ENCODE measurements around the gene CBY1.
A peak's percentile ranks its signal among the peaks of the same experiment; 100 is the strongest.

Gene CBY1

DNA sequence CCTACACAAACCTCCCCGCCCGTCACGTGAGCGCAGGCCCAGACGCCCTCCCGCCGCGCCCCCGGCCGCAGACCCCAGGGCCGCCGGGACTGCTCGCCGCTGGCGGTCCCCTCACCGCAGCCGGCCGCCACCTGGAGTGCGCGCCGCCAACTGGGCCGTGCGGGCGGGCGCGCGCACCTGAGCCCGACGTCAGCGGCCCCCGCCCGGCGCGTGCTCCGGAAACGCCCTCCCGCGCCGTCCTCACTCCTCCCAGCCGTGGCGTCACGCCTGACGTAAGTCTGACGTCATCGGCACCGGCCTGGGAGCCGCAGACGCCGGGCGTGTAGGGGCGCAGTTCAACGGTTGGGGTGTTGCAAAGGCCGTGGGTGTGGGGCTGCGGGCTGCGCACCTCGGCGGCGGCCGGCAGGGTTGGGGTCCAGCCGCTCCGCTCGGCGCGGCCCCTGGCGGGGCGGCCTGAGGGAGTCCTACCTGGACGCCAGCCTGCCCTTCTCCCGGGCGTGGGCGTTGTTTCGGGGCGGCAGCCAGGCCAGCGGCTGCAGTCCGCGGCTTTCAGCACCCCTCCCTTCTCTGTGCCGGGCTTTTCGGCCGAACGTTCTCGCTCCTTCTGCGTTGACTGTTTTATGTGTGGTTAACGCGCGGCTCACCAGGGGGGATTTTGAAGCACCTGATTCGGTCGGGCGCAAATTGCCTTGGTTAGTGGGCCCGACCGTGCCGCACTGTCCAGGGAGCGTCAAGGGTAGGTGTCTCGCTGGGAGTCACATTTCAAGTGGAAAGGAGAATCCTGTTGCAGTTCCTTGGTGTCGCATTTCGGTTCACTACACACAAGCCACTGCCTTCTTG is 44.6 kb downstream of the CBY1 start, which contains the start of gene JOSD1:
TSS of gene JOSD1 (minus strand) at position 155 of the 840 bp plus-strand sequence. CDS start 956 bp downstream, outside the sequence.
- peak; percentile 94 to 97 for DNase-seq (ENCODE audit: low read depth in 1 of 2, low spot score in 1 of 2)

DNA sequence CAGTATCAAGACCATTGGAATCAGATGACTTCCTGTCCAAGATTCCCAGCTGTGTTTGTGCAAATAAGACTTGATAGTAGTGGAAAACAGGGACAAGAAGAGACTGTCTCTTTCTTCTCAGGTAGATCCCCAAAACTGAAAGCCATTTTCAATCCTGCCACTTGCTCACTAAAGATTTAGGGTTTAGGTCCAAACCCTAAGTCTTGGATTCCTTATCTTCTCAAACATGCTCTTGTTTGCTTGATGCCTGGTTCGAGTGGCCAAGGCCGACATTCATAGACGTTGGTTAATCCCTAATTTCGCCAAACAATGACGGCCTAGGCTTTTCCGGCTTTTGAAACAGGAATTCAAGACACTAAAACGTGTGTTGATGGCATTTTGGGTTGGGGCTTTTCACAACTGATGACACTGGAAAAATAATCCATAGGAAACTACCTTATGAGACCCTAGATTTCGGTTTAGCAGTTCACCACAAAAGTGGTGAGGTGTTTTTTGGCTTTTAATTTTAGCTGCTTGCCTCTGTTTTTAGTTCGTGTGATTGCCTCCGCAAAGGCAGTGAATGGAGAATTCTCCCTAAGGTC is 48.3 kb downstream of the CBY1 start:
- no peak for DNase-seq (ENCODE audit: low read depth in 1 of 2, low spot score in 1 of 2)

DNA sequence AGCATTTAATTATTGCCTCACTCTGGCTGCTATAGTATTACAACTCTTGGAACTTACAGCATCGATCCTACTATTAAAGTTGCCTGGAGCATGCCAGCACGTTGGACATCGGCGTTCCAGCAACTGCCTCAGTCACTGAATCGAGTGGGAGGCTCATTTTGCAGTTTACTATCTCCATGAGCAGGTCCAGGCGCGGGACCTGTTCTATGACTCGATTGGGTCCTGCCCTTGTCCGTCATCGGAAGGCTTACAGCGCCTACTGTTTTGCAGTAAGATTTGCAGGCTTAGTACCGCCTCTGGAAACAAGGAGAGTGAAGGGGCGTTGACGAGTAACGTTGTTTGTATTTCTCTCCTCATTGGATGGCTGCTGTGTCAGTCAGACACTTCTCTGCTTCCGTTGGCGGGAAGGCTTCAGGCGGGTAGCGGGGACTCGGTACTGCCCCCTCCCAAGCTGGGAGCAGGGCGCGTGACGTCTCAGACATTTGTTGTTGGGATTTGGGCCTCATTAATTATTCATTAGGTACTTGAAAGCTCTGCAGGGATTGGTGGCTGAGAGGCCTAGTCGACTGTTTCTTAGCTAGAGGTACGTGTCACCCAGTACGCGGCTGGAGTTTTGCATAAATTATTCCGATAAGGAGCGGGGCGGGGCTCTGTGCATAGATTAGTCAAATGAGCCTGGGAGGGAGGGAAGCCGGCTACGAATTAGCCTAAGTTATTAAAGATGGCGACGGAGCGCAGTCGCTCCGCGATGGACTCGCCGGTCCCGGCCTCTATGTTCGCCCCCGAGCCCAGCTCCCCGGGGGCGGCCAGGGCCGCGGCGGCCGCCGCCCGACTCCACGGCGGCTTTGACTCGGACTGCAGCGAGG is 49.0 kb downstream of the CBY1 start, which contains the start of gene GTPBP1:
TSS of gene GTPBP1 (plus strand) at position 710 of the 866 bp plus-strand sequence. CDS start at position 722, 12 bp downstream.
- peak; percentile 88 to 94 for DNase-seq (ENCODE audit: low read depth in 1 of 2, low spot score in 1 of 2)

DNA sequence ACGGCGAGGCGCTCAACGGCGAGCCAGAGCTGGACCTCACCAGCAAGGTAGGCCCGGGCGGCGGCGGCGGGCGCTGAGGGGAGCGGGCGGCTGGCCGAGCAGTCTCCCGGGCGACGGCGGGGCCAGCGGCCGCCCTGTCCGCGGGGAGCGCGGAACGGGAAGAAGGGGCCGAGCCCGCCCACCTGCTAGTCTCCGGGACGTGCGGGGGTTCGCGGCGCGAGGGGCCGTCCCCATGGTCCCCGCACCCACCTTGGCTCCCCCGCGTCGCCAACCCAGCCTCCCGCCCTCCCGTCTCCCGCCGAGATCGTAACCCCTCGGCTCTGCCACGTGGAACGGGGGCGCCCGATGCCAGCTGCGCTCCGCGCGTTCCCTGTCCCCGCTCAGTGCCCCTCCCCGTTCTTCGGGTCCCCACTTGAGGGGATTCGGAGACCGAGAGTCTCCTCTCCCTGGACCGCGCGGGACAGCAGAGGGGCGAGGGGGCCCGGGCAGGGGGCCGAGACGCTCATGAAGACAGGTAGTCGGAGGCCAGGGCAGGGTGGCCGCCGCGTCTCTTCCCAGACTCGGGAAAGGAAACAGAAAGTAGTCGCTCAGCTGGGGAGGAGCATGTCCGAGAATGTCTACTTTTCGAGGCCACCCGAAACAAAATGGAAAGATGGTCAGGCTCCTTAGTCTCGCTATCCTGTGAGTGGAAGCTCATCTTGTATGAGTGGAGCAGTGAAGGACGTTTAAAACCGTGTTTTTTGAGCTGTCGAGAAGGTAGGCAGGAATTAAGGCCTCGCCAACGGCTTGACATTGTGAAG is 49.9 kb downstream of the CBY1 start:
- peak in 1 of 2 donors; percentile 14 for DNase-seq (ENCODE audit: low read depth in 1 of 2, low spot score in 1 of 2)

DNA sequence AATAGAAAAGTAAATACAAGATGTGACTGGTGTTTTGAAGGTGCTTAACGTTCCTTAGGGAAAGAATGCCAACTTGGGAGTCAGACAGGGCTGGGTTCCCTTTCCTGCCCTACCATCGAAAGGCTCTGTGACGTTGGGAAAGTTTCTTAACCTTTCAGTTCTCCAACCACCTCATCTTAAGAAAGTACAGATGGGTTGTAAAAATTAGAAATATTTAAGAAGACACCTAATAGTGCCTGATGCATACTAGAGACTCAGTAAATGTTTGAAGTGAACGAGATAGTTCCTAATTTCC is 50.4 kb downstream of the CBY1 start:
- DNase-seq (ENCODE audit: low read depth in 1 of 2, low spot score in 1 of 2): no peak

DNA sequence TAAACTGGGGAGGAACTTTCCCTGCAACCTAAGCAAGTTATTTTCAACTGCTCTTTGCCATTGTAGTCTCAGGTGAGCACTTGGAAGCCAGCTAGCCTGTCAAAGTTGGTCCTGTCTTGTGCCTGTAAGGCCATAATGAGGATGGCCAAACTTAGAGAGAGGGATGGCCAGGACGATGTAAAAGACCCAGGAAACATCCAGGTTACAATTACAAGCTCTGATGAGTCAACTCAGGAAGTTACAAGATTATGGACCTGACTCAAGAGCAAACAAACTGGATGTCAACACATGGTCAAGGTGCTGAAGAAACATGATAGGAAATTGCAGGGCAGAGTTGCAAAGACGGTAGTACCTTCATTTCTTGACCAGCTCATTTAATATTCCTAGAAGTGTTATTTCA is 50.9 kb downstream of the CBY1 start:
- no peak for DNase-seq (ENCODE audit: low read depth in 1 of 2, low spot score in 1 of 2)

DNA sequence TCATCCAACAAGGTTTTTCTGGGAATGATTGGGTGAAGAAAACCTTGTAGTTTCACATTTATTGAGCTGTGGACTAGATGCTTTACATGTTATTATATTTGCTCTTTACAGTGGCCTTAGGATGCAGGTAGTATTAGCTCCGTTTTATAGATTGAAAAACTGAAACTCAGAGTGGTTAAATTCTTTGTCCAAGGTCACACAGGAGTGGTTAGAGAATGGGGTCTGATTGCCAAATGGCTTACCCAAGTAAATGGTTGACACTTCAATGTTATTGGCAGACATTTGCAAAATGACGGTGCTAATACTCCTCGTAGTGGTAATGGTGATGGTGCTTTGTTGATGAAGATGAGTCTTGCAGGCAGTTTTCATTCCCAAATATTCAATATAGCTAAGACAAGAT is 51.5 kb downstream of the CBY1 start:
- no peak for DNase-seq (ENCODE audit: low read depth in 1 of 2, low spot score in 1 of 2)

DNA sequence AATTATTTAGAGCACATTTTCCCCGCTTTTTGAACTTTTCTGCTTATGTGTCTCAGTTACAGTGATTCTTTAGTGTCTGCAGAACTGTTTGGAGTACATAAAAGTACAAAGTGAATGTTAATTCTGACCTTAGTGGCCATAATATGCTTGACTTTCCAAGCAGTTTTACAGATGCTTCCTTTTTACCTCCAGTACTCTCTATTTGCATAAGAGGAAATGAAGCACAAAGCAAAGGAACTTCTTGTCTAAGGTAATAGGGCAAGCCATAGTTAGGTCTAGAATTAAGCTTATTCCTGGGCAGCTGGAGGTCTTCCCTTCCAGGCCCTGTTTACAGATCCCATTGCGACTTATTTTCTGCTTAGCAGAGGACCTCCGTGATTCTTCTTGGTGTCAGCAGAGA is 52.9 kb downstream of the CBY1 start:
- no peak for DNase-seq (ENCODE audit: low read depth in 1 of 2, low spot score in 1 of 2)

DNA sequence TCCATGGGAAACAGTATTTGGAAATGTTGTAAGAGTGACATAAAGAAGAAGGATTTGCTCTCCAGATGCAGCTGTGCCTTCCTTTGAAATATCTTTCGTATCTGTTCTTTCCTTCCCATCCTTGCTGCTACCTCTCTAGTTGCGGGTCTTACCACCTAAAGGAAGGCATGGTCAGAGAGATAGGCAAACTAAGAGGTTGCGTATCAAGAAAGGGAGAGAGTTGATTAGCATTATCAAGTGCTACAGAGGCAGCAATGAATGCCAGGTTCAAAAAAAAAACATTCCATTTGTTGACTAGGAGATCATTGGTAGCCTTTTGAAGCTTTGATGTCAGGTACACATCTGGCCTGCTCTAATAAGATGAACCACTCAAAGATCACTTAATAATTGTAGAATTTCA is 53.9 kb downstream of the CBY1 start:
- DNase-seq (ENCODE audit: low read depth in 1 of 2, low spot score in 1 of 2): no peak

DNA sequence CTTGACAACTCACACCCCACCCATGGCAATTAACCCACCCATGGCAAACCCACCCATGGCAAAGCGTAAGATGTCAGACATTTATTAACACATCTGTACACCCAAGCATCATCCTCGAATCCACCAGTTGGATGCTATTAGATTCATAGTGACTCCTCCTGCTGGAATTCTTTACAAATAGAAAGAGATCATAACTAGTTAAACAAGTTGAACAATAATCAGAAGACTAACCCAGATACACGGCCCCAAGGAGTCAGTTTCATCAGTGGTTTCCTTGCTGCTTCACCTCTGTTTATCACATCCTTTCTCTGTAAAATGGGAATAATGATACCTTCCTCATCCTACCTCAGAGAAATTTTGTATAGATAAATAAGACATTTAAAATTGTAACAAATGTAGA is 54.4 kb downstream of the CBY1 start:
- no peak for DNase-seq (ENCODE audit: low read depth in 1 of 2, low spot score in 1 of 2)

DNA sequence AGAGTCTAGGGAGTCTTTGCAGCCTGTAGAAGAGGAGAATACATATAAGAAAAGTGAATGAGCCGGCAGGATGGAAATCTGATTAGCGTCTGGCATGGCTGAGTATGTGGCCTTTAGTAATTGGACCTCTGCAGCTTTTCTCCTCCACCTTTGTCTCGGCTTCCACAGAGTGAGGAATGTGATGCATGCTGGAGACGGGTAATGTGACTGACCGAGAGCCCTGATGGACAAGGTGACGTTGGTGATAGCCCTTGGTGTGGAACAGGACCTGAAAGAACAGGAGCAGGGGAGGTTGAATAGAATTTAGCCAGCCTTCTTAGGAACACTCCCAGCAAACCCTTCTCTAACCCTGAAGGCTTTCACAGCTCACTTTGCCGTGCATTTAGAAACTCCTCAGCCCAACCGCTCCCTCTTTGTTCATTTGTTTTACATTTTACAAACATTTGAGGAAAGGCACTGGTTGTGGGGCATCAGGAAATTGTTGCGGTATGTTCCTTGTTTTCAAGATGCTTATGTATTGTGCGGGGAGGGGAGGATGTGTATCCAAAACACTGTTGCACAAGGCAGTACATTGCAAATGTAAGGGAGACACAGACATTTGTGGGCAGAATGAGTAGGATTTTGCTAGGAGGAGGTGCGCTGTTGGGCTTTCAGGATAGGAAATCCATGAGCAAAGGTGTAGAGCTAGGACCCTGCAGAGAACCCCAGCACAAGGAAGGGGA is 56.2 kb downstream of the CBY1 start:
- no peak for DNase-seq (ENCODE audit: low read depth in 1 of 2, low spot score in 1 of 2)

DNA sequence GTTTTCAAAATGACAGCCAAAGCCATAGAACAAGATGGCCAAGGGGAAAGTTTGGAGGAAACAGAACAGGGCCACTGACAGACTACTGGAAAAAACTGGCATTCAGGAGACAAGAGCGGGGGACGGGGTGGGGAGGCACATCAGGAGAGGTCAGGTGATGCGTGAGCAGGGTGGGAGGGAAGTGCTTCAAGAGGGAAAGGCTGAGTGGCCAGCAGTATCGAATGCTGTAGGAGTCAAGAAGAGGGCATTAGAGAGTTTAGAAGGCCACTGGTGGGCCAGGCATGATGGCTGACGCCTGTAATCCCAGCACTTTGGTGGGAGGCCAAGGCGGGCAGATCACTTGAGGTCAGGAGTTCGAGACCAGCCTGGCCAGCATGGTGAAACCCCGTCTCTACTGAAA is 57.5 kb downstream of the CBY1 start:
- no peak for DNase-seq (ENCODE audit: low read depth in 1 of 2, low spot score in 1 of 2)

DNA sequence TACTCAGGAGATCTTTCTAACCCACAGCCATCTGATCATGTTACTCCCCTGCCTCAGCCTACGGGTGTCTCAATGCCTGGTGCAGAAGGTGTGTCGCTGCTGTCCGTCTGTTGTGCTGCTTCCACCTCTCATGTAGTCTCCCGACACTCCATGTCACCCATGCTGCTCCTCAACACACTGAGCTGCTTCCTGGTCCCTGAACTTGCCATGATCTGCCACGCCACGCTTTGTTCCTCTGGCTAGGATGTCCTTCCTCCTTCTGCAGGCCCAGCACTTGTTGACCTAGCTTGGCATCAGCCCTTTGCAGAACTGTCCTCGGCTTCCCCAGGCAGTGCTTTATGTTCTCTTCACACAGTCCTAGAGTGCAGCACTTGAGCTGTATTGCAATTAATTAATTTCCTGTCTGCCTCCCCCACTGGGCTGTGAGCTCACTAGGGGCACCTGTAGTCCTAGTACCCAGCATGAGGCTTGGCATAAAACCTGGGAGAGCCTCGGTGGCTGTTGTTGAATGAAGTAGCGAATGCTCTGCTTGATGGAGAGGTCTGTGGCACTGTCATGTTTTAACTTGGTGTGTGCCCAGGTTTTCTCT is 58.8 kb downstream of the CBY1 start:
- DNase-seq (ENCODE audit: low read depth in 1 of 2, low spot score in 1 of 2): no peak

DNA sequence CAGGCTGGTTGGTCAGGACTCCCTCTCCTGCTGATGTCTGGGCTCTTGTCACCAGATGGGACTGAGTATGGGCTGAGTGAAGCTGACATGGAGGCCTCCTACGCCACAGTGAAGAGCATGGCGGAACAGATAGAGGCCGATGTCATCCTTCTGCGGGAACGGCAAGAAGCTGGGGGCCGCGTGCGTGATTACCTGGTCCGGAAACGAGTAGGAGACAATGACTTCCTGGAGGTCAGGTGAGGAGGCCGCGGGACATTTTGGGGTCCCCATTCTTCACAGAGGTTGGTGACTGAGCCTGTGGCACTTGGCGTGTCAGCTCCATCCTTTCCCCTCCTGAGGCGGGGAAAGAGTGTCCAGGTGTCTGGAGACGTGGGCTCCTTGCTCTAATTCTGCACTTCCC is 59.4 kb downstream of the CBY1 start:
- DNase-seq (ENCODE audit: low read depth in 1 of 2, low spot score in 1 of 2): no peak

DNA sequence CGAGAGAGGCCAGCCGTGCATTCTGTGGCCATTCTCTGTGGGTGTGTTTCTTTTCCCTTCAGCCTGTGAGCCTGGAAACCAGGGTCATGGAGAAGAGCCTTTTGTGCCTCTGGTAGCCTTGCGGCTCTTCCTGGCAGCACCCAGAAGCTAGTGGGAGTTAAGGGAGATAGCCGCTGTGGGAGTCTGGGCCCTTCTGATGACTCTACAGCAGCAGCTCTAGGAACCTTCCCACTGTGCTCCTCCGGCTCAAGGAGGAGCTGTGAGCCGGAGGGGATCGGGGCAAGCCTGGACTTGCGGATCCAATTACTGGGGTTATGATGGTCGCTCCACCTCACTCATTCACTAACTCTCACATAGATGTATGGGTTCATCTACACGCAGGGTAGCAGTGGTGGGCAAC is 59.8 kb downstream of the CBY1 start:
- no peak for DNase-seq (ENCODE audit: low read depth in 1 of 2, low spot score in 1 of 2)

DNA sequence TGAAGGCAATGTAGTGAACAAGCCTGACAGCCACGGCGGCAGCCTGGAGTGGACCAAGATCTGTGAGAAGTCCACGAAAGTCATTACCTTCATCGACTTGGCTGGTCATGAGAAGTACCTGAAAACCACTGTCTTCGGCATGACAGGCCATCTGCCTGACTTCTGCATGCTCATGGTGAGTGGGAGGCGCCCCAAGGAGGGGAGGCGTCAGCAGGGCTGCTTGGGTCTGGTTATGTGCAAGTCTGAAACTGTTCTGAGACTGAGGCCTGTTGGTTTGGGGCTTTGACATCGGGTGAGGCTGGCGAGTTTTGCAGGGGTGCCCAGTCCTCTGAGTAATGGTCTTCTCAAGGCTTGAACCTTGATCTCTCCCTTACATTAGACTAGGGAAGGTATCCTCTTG is 60.4 kb downstream of the CBY1 start:
- DNase-seq (ENCODE audit: low read depth in 1 of 2, low spot score in 1 of 2): no peak

DNA sequence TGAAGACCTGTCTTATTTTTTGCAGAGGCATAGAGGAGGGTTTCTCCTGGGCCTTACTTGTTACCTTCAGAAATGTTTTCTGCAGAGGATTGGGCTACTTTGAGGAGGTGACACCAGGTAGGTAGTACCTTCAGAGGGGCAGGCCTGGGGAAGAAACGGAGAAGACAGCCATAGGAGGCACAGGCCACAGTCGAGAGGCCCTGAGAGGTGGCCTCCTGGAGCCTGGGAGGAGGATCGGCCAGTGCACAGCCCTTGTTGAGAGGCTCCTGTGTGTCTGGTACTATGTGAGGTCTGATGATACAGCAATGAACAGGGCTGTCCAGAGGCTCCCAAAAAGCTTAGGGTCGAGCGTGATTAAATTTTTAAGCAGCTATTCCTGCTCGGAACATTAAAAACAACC is 60.8 kb downstream of the CBY1 start:
- no peak for DNase-seq (ENCODE audit: low read depth in 1 of 2, low spot score in 1 of 2)

DNA sequence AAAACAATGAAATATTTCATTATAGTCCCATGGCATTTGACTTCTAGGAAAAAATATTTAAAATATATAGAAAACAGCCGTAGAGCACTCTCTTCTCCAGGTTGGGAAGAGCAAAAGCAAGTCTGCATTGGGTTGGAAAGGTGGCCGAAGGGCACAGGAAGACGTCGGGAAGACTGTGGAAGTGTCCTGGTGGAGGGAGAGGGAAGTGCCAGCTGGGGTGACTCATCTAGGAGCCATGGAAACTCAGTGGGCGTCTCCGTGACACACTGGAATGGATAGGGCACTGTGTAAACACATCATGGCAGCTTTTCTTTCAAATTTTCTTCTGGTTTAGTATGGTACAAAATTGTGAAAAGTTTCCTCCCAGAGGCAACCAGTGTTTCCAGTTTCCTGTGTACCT is 62.0 kb downstream of the CBY1 start:
- no peak for DNase-seq (ENCODE audit: low read depth in 1 of 2, low spot score in 1 of 2)

DNA sequence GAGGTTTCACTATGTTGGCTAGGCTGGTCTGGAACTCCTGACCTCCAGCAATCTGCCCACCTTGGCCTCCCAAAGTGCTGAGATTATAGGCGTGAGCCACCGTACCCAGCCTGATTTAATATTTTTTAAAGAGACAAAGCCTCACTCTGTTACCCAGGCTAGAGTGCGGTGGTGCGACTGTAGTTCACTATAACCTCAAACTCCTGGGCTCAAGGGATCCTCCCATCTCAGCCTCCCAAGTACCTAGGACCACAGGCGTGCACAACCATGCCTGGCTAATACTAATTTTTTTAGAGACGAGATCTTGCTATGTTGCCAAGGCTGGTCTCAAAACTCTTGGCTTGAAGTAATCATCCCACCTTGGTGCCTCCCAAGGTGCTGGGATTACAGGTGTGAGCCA is 62.8 kb downstream of the CBY1 start:
- no peak for DNase-seq (ENCODE audit: low read depth in 1 of 2, low spot score in 1 of 2)

DNA sequence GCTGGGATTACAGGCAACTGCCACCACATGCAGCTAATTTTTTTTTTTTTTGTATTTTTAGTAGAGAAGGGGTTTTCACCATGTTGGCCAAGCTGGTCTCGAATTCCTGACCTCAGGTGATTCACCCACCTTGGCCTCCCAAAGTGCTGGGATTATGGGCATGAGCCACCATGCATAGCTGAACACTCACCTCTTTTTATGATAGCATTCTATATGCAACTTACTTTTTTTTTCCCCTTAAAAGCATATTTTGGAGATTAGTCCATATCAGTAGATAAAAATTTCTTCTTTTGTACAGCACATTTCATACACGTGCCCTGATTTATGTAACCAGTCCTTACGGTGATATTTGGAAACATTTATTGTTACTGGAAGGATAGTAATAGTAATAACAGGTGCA is 63.9 kb downstream of the CBY1 start:
- DNase-seq (ENCODE audit: low read depth in 1 of 2, low spot score in 1 of 2): no peak
